ENCODE results near the gene IL3RA.

- TF ChIP-seq, protein P1, sequence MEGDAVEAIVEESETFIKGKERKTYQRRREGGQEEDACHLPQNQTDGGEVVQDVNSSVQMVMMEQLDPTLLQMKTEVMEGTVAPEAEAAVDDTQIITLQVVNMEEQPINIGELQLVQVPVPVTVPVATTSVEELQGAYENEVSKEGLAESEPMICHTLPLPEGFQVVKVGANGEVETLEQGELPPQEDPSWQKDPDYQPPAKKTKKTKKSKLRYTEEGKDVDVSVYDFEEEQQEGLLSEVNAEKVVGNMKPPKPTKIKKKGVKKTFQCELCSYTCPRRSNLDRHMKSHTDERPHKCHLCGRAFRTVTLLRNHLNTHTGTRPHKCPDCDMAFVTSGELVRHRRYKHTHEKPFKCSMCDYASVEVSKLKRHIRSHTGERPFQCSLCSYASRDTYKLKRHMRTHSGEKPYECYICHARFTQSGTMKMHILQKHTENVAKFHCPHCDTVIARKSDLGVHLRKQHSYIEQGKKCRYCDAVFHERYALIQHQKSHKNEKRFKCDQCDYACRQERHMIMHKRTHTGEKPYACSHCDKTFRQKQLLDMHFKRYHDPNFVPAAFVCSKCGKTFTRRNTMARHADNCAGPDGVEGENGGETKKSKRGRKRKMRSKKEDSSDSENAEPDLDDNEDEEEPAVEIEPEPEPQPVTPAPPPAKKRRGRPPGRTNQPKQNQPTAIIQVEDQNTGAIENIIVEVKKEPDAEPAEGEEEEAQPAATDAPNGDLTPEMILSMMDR (IDR thresholded peaks at IDR 0.05), result no peak
- no peak for TF ChIP-seq POLR2A (IDR thresholded peaks at IDR 0.05)
Observed at GRCh38 chrX:1388651-1389050, 52.1 kb downstream of the IL3RA start.
